PC-9 (cell line): ENCODE data around the gene OBP2A.

Source experiments
- CTCF ChIP-seq: fragments of 200-600 bp; sonication (generic); conservative IDR thresholded peaks from 2 replicates; pipeline ENCODE4 v1.6.1; 2017; ENCODE audit warnings: mixed run types, antibody characterized with exemption, mild to moderate bottlenecking, moderate library complexity
- EZH2 ChIP-seq: fragments of 200-600 bp; sonication (generic); IDR thresholded peaks from 2 replicates; pipeline ENCODE4 v1.8.0; 2017; ENCODE audit warnings: antibody characterized with exemption, low read depth

DNA sequence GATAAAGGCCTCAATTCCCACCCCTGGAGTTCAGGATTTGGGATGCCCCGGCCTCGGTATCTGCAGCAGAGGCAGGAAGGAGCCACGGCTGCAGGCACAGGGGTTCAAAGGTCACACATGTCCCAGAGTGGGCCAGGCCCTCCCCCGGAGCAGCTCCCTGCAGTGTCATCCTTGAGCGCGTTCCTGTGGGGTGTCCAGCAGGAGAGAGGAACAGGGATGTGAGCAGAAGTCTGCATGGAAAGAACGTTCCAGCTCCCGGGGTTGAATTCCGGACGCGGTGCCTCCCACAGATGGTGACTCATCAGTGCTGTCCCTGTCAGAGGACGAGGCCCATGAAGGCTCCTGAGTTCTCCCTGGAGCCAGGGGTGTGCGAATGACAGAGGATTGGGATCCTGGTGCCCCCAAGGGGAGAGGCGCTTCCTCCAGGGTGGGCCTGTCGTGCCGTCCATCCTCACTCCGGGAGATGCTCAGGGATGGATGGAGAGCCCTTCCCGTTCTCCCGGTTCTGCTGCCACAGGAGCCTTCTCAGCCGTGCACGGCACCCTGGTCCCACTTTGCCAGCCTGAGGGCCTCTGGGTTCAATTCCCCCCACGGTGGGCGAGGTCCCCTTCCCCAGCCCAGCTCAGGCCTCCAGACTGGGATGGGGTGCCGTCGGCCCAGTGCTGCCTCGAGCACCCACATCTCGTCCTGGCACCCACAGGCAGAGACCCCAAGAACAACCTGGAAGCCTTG lies 21.6 kb upstream of the OBP2A start:
- TF ChIP-seq CTCF, result no peak
- no peak for TF ChIP-seq EZH2
